ENCODE measurements around the gene STAT4. TPM values are rescaled to one million over a fixed set of nuclear protein-coding genes. Genes with fewer than 3 reads are reported as not detected.

Gene STAT4
- total RNA-seq, 1 experiment from 2014 or later, result 0.33 TPM

GRCh38 chr2:191153716-191154115, 2.9 kb upstream of the STAT4 start:
- no peak overlapping the region for H3K14ac ChIP-seq (ENCODE audit: insufficient read depth, low read length)
- no peak overlapping the region for H2AFZ ChIP-seq (ENCODE audit: low read length)
- DNase-seq, result no peak
- H3K27ac Mint-ChIP-seq, result no peak overlapping the region
- no peaks in the 10 kb centered on the region for H4K20me1 ChIP-seq (ENCODE audit: control insufficient read depth, insufficient read depth, insufficient read length)
- no peak overlapping the region for H2BK12ac ChIP-seq (ENCODE audit: insufficient read length, low read depth, low read length)
- no peak overlapping the region for H4K8ac ChIP-seq (replicated peaks; ENCODE audit: insufficient read length, low read depth, low read length)
- no CpG with 5 or more reads among the region's 2 CpGs for WGBS (ENCODE audit: extremely low coverage, insufficient read length, low lambda C conversion rate)
- H3K23ac ChIP-seq (ENCODE audit: insufficient read length, low read depth, low read length), result no peak overlapping the region
- H3K4me1 Mint-ChIP-seq, result peaks cover 7 to 8% of the 10 kb centered on the region in 2 experiments
- no peak overlapping the region for H3K18ac ChIP-seq (ENCODE audit: insufficient read length, low read depth, low read length)
- no peak overlapping the region for H3K9ac ChIP-seq (ENCODE audit: extremely low read depth, insufficient read length, low read length)
- H3K9me3 ChIP-seq (ENCODE audit: control insufficient read depth, low read depth, low read length), result no peaks in the 10 kb centered on the region
- no peak overlapping the region for H3K27ac ChIP-seq (ENCODE audit: insufficient read length, low read depth, low read length)
- no peak overlapping the region for H2BK15ac ChIP-seq (ENCODE audit: low read depth, low read length)
- no peak overlapping the region for H2BK120ac ChIP-seq (ENCODE audit: low read depth, low read length, poor library complexity, severe bottlenecking)
- no peaks in the 10 kb centered on the region for H3K9me3 Mint-ChIP-seq
- no peak overlapping the region for H2AK5ac ChIP-seq (ENCODE audit: insufficient read length, low read length)
- H3K4me3 Mint-ChIP-seq, result no peak overlapping the region
- no peak overlapping the region for H2BK20ac ChIP-seq (ENCODE audit: low read depth, low read length, poor library complexity, severe bottlenecking)
- H4K91ac ChIP-seq (ENCODE audit: insufficient read length, low read depth, low read length), result no peak overlapping the region
- peaks cover 17% of the 10 kb centered on the region for H3K27me3 Mint-ChIP-seq (ENCODE audit: low read depth)
- TF ChIP-seq CTCF (conservative IDR thresholded peaks at IDR 0.05), result no peak
- H3K23me2 ChIP-seq (ENCODE audit: insufficient read length, low read depth, low read length, poor library complexity, severe bottlenecking), result peaks cover 9% of the 10 kb centered on the region
- H3K4me1 ChIP-seq (ENCODE audit: insufficient read depth, low read length), result no peaks in the 10 kb centered on the region; the same call in 1 of the 2 replicates
- H3T11ph ChIP-seq (ENCODE audit: low read length), result no peak overlapping the region
- no peak overlapping the region for H2BK5ac ChIP-seq (ENCODE audit: insufficient read length, low read length)
- H3K79me1 ChIP-seq (ENCODE audit: insufficient read depth, low read depth, low read length, poor library complexity, severe bottlenecking), result no peaks in the 10 kb centered on the region
- H3K79me2 ChIP-seq (ENCODE audit: insufficient read depth, low read length), result no peaks in the 10 kb centered on the region
- H3K4me2 ChIP-seq (ENCODE audit: insufficient read depth, insufficient read length, low read length), result no peak overlapping the region
- H4K5ac ChIP-seq (ENCODE audit: insufficient read length, low read depth, low read length), result no peak overlapping the region
- no peak overlapping the region for H3K56ac ChIP-seq (ENCODE audit: insufficient read length, low read depth, low read length)
- H3K4ac ChIP-seq (ENCODE audit: low read depth, low read length), result no peak overlapping the region
- no peaks in the 10 kb centered on the region for H3K36me3 Mint-ChIP-seq (ENCODE audit: insufficient read depth in 1 of 3, low read depth in 3 of 3)
- H3K27me3 ChIP-seq (ENCODE audit: insufficient read depth, low read length), result no peaks in the 10 kb centered on the region
